GM12878 (cell line): Measurements from ENCODE around the gene SDC1. TPM values are rescaled to one million over a fixed set of nuclear protein-coding genes. Genes with fewer than 3 reads are reported as not detected.

ENCODE experiments used
- MEF2A ChIP-seq: IDR thresholded peaks from 2 replicates; pipeline ENCODE4 v1.6.1; 2011; ENCODE audit warnings: low read depth, mild to moderate bottlenecking, low read length, moderate library complexity; ENCODE audit not compliant: insufficient read depth
- polyA plus RNA-seq, 11 experiments: library from polyadenylated mRNA; depleted of rRNA in 4 of 11; unstranded in 6 of 11; stranded (reverse) in 5 of 11; fragments of >200 nt; fragmentation: Nextera tagmentation in 4 of 11; fragmentation: Illumina TruSeq in 1 of 11; extraction: Ambion mirVana in 4 of 11; extraction: Trizol in 1 of 11; gene quantifications; 1 replicate in 1 of 11; 2 replicates in 10 of 11; pipeline versions ENCODE4 v1.2.1 to v1.2.3, GENCODE V29; 2011 to 2016; ENCODE audit warnings: inconsistent platforms in 2 of 11, missing spikeins in 2 of 11, low read depth in 1 of 11
- total RNA-seq, 4 experiments: library from RNA; depleted of rRNA in 3 of 4; stranded (reverse); fragments of >200 nt in 3 of 4; fragmentation: Illumina TruSeq in 1 of 4; extraction: Trizol in 1 of 4; gene quantifications; 2 replicates each; pipeline versions ENCODE4 v1.2.1 to v1.2.3, GENCODE V29; 2013 to 2021
- TF ChIP-seq, protein P1 (sequence below): IDR thresholded peaks from 2 replicates; pipeline ENCODE4 v1.6.1; 2012; ENCODE audit warnings: mild to moderate bottlenecking, low read depth, low read length
- TF ChIP-seq, protein P2 (sequence below): fragments of 450-650 bp; IDR thresholded peaks from 2 replicates; pipeline ENCODE4 v1.6.1; 2017; ENCODE audit warnings: antibody characterized with exemption, mild to moderate bottlenecking, moderate library complexity

SDC1 gene
- total and polyA plus RNA-seq, 10 of the 15 experiments (the other 5 are each of a cell fraction or from before 2014, with no cell fraction given): 0.85 to 36.8 (median 23.7) TPM

- TF ChIP-seq, protein P1, sequence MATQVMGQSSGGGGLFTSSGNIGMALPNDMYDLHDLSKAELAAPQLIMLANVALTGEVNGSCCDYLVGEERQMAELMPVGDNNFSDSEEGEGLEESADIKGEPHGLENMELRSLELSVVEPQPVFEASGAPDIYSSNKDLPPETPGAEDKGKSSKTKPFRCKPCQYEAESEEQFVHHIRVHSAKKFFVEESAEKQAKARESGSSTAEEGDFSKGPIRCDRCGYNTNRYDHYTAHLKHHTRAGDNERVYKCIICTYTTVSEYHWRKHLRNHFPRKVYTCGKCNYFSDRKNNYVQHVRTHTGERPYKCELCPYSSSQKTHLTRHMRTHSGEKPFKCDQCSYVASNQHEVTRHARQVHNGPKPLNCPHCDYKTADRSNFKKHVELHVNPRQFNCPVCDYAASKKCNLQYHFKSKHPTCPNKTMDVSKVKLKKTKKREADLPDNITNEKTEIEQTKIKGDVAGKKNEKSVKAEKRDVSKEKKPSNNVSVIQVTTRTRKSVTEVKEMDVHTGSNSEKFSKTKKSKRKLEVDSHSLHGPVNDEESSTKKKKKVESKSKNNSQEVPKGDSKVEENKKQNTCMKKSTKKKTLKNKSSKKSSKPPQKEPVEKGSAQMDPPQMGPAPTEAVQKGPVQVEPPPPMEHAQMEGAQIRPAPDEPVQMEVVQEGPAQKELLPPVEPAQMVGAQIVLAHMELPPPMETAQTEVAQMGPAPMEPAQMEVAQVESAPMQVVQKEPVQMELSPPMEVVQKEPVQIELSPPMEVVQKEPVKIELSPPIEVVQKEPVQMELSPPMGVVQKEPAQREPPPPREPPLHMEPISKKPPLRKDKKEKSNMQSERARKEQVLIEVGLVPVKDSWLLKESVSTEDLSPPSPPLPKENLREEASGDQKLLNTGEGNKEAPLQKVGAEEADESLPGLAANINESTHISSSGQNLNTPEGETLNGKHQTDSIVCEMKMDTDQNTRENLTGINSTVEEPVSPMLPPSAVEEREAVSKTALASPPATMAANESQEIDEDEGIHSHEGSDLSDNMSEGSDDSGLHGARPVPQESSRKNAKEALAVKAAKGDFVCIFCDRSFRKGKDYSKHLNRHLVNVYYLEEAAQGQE: no peak
- TF ChIP-seq MEF2A: no peak
- TF ChIP-seq, protein P2, sequence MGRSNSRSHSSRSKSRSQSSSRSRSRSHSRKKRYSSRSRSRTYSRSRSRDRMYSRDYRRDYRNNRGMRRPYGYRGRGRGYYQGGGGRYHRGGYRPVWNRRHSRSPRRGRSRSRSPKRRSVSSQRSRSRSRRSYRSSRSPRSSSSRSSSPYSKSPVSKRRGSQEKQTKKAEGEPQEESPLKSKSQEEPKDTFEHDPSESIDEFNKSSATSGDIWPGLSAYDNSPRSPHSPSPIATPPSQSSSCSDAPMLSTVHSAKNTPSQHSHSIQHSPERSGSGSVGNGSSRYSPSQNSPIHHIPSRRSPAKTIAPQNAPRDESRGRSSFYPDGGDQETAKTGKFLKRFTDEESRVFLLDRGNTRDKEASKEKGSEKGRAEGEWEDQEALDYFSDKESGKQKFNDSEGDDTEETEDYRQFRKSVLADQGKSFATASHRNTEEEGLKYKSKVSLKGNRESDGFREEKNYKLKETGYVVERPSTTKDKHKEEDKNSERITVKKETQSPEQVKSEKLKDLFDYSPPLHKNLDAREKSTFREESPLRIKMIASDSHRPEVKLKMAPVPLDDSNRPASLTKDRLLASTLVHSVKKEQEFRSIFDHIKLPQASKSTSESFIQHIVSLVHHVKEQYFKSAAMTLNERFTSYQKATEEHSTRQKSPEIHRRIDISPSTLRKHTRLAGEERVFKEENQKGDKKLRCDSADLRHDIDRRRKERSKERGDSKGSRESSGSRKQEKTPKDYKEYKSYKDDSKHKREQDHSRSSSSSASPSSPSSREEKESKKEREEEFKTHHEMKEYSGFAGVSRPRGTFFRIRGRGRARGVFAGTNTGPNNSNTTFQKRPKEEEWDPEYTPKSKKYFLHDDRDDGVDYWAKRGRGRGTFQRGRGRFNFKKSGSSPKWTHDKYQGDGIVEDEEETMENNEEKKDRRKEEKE: no peak
Observed at GRCh38 chr2:20215183-20216040, 9.5 kb downstream of the SDC1 start (continued).
